ENCODE results near the gene IFI6.

The IFI6 gene

GRCh38 chr1:27650171-27650538 lies 21.8 kb downstream of the IFI6 start:
- peak overlapping the region in 1 of 3 experiments; percentile 49 for H3K27ac Mint-ChIP-seq
- no peaks in the 10 kb centered on the region for H3K36me3 Mint-ChIP-seq (ENCODE audit: low read depth)
- H3K4me1 Mint-ChIP-seq, result peaks cover 26% of the 10 kb centered on the region
- no peak overlapping the region for H3K4me3 Mint-ChIP-seq
- TF ChIP-seq CTCF (IDR thresholded peaks at IDR 0.05; ENCODE audit: unreplicated experiment in 3 of 3), result no peak
- no peaks in the 10 kb centered on the region for H3K27me3 Mint-ChIP-seq (ENCODE audit: low read depth)
- H3K9me3 Mint-ChIP-seq, result no peaks in the 10 kb centered on the region

- Mint-ChIP-seq H3K27ac (no peak overlapping the region), H3K27me3 (ENCODE audit: low read depth) (no peaks in the 10 kb centered on the region), H3K4me1 (peaks cover 21% of the 10 kb centered on the region)
These were observed 22.7 kb downstream of the IFI6 start for GRCh38 chr1:27649306-27649635.

GRCh38 chr1:27648602-27649305 lies 23.2 kb downstream of the IFI6 start:
- H3K27me3 Mint-ChIP-seq (ENCODE audit: low read depth), result peaks cover 3% of the 10 kb centered on the region
- H3K36me3 Mint-ChIP-seq (ENCODE audit: low read depth), result no peaks in the 10 kb centered on the region
- H3K4me1 Mint-ChIP-seq, result peaks cover 21% of the 10 kb centered on the region
- H3K9me3 Mint-ChIP-seq, result no peaks in the 10 kb centered on the region
- no peak for TF ChIP-seq CTCF (IDR thresholded peaks at IDR 0.05; ENCODE audit: unreplicated experiment in 3 of 3)
- H3K4me3 Mint-ChIP-seq, result no peak overlapping the region
- no peak overlapping the region for H3K27ac Mint-ChIP-seq

More at GRCh38 chr1:27649306-27649635, 22.7 kb downstream of the IFI6 start:
- Mint-ChIP-seq H3K36me3 (ENCODE audit: low read depth) (no peaks in the 10 kb centered on the region), H3K4me3 (no peak overlapping the region), H3K9me3 (no peaks in the 10 kb centered on the region)
- TF ChIP-seq CTCF (IDR thresholded peaks at IDR 0.05; ENCODE audit: unreplicated experiment in 3 of 3), result no peak

- Mint-ChIP-seq H3K4me3 (no peak overlapping the region), H3K27ac (no peak overlapping the region), H3K4me1 (peaks cover 16% of the 10 kb centered on the region), H3K27me3 (ENCODE audit: low read depth) (peaks cover 8% of the 10 kb centered on the region), H3K36me3 (ENCODE audit: low read depth) (no peaks in the 10 kb centered on the region), H3K9me3 (no peaks in the 10 kb centered on the region)
- no peak for TF ChIP-seq CTCF (IDR thresholded peaks at IDR 0.05; ENCODE audit: unreplicated experiment in 3 of 3)
These were observed 24.7 kb downstream of the IFI6 start for GRCh38 chr1:27647328-27647727.

GRCh38 chr1:27646676-27647075 lies 25.3 kb downstream of the IFI6 start:
- Mint-ChIP-seq H3K9me3 (no peaks in the 10 kb centered on the region), H3K27ac (no peak overlapping the region), H3K36me3 (ENCODE audit: low read depth) (no peaks in the 10 kb centered on the region), H3K4me3 (no peak overlapping the region), H3K27me3 (ENCODE audit: low read depth) (peaks cover 8% of the 10 kb centered on the region), H3K4me1 (peaks cover 16% of the 10 kb centered on the region)
- no peak for TF ChIP-seq CTCF (IDR thresholded peaks at IDR 0.05; ENCODE audit: unreplicated experiment in 3 of 3)

- no peak for TF ChIP-seq CTCF (IDR thresholded peaks at IDR 0.05; ENCODE audit: unreplicated experiment in 3 of 3)
- Mint-ChIP-seq H3K4me3 (no peak overlapping the region), H3K27ac (no peak overlapping the region), H3K4me1 (peaks cover 4% of the 10 kb centered on the region), H3K36me3 (ENCODE audit: low read depth) (no peaks in the 10 kb centered on the region), H3K27me3 (ENCODE audit: low read depth) (peaks cover 8% of the 10 kb centered on the region), H3K9me3 (no peaks in the 10 kb centered on the region)
These were observed 26.9 kb downstream of the IFI6 start for GRCh38 chr1:27645071-27645415.
